Body of pancreas (tissue), 4 donors: Measurements from ENCODE around the gene OTUD4. TPM values are rescaled to one million over a fixed set of nuclear protein-coding genes. Genes with fewer than 3 reads are reported as not detected.
"Not testable (repeated sequence)": the region's sequence is repeated elsewhere in the genome, so short reads cannot be mapped to it uniquely, and the experiment has no call there.

Source experiments
- ATAC-seq: fragments of 150-250 bp; one replicate; pipeline ENCODE4 v1.9.1; 2016
- DNase-seq, 4 donors: peaks; one replicate each; pipeline ENCODE4 v3.0.0-alpha.2; 2019
- H3K27ac ChIP-seq, 4 donors: fragments of 200-600 bp; sonication (generic); 1 replicate in 3 of 4; 2 replicates in 1 of 4; pipeline versions ENCODE4 v1.5.1 to v1.6.1; 2016 to 2019; ENCODE audit warnings: mild to moderate bottlenecking in 1 of 4, mixed read lengths in 1 of 4, moderate library complexity in 1 of 4
- H3K27me3 ChIP-seq, 2 donors: fragments of 200-600 bp; sonication (generic); one replicate each; pipeline ENCODE4 v1.6.0; 2016; ENCODE audit warnings: mild to moderate bottlenecking in 1 of 2
- H3K36me3 ChIP-seq, 2 donors: fragments of 200-600 bp; sonication (generic); replicated peaks in 1 of 2; 2 replicates each; pipeline ENCODE4 v1.5.1; 2016; ENCODE audit warnings: low read depth in 2 of 2; ENCODE audit not compliant: insufficient read depth in 1 of 2
- H3K4me1 ChIP-seq: fragments of 200-600 bp; sonication (generic); one replicate; pipeline ENCODE4 v1.6.0; 2016
- H3K4me3 ChIP-seq, 2 donors: fragments of 200-600 bp; sonication (generic); 1 replicate in 1 of 2; 2 replicates in 1 of 2; pipeline ENCODE4 v1.5.1; 2016 to 2019
- H3K9me3 ChIP-seq, 3 donors: fragments of 200-600 bp; sonication (generic); 1 replicate in 2 of 3; 2 replicates in 1 of 3; pipeline ENCODE4 v1.5.1; 2016
- POLR2A ChIP-seq, 3 donors: fragments of 450-650 bp; IDR thresholded peaks; one replicate each; pipeline ENCODE4 v1.6.1; 2016; ENCODE audit warnings: antibody characterized with exemption in 3 of 3, mild to moderate bottlenecking in 2 of 3
- WGBS, 2 donors: methylation state at CpG; one replicate each; pipeline ENCODE4 v1.1.5; 2017; 5-methylcytosine and 5-hydroxymethylcytosine counted together
- intact Hi-C: fragments of 100-400 bp; cut with DNase I; formaldehyde crosslinking; loops from one replicate; pipeline ENCODE4 v1.15.1; 2023
- total RNA-seq, 2 donors: library from RNA; depleted of rRNA; stranded (reverse); fragments of >200 nt; gene quantifications; one replicate each; pipeline ENCODE4 v1.1.0, GENCODE V29; 2016
- TF ChIP-seq, protein P1 (sequence below), 7 experiments: fragments of 450-650 bp in 4 of 7; fragments of 200-600 bp in 3 of 7; sonication (generic) in 3 of 7; IDR thresholded peaks; one replicate each; pipeline ENCODE4 v1.5.1; 2016 to 2019; ENCODE audit warnings: antibody characterized with exemption in 7 of 7

The OTUD4 gene
- total RNA-seq, 2 donors from 2014 or later = 13.0 to 37.9 TPM

DNA sequence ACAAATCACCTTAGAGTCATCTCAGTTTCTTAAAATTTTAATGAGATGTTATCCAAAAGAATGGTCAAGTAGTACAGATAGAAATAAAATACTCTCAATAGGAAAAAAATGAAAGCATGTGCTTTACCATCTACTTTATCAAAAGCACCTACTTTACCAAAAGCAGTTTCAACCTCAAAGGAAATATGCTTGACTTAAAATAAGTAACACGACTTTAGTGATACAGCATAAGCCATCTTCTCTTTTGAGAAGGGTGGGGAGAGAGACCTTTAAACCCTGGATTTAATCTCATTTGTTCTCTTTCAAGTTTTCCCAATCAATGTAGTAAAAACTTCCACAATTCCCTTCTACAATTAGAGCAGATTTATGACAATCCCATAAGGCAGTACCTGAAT lies 26.5 kb downstream of the OTUD4 start:
- Histone ChIP-seq H3K4me1 (peaks cover 11% of the 10 kb centered on the region), H3K27ac (peak overlapping the region in 1 of 4 donors; percentile 53), H3K9me3 (no peaks in the 10 kb centered on the region), H3K4me3 (no peak overlapping the region), H3K27me3 (no peaks in the 10 kb centered on the region), H3K36me3 (peaks cover 0 to 28% of the 10 kb centered on the region in 2 donors)
- intact Hi-C loops = no loop called here
- ATAC-seq = no peak
- no peak for DNase-seq
- no peak for TF ChIP-seq POLR2A (IDR thresholded peaks at IDR 0.05)
- TF ChIP-seq, protein P1, sequence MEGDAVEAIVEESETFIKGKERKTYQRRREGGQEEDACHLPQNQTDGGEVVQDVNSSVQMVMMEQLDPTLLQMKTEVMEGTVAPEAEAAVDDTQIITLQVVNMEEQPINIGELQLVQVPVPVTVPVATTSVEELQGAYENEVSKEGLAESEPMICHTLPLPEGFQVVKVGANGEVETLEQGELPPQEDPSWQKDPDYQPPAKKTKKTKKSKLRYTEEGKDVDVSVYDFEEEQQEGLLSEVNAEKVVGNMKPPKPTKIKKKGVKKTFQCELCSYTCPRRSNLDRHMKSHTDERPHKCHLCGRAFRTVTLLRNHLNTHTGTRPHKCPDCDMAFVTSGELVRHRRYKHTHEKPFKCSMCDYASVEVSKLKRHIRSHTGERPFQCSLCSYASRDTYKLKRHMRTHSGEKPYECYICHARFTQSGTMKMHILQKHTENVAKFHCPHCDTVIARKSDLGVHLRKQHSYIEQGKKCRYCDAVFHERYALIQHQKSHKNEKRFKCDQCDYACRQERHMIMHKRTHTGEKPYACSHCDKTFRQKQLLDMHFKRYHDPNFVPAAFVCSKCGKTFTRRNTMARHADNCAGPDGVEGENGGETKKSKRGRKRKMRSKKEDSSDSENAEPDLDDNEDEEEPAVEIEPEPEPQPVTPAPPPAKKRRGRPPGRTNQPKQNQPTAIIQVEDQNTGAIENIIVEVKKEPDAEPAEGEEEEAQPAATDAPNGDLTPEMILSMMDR (IDR thresholded peaks at IDR 0.05) = no peak
- WGBS, 2 donors = 50 to 55% methylated on average over 1 of the region's 1 CpG

DNA sequence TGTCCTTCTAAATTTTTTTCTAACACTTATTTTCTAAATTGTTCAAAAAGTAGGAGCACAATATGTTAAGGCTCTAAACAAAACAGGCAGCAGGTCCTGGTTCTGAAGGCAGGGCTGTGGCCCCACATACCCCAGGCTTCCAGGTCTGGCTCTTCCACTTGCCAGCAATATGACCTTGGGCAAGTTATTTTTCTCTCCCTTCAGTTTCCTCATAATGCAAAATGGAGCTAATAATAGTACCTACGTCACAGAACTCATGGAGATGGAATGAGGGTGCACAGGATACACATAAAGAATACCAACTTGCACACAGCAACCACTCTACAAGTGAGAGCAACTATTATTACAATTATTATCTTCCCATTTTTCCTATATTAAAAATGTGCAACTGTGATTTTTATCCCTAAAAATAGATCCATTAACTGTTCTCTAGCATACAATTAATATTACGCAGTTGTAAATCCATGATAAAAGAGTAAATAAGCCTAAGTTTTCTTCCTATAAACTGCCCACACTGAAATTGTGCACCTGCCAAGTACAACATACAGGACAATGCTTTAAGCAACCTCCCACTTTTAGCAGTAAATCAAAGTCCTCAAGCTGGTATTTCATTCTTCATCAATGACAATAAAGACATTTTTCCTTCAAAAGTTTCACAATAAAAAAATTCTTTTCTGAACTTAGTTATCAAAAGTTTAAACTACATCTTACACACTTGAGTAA lies 27.0 kb downstream of the OTUD4 start:
- TF ChIP-seq, protein P1 (IDR thresholded peaks at IDR 0.05) = no peak
- no peak for TF ChIP-seq POLR2A (IDR thresholded peaks at IDR 0.05)
- peaks cover 0 to 31% of the 10 kb centered on the region in 2 donors for H3K36me3 ChIP-seq
- peaks cover 11% of the 10 kb centered on the region for H3K4me1 ChIP-seq
- 38 to 43% methylated on average over 2 of the region's 2 CpGs for WGBS, 2 donors
- peak in 3 of 4 donors; percentile 18 to 33 (median 26) for DNase-seq
- ATAC-seq = peak; percentile 82
- peak overlapping the region in 1 of 4 donors; percentile 53 for H3K27ac ChIP-seq
- no peak overlapping the region for H3K4me3 ChIP-seq
- intact Hi-C loops = no loop called here
- no peaks in the 10 kb centered on the region for H3K9me3 ChIP-seq
- H3K27me3 ChIP-seq = no peaks in the 10 kb centered on the region

DNA sequence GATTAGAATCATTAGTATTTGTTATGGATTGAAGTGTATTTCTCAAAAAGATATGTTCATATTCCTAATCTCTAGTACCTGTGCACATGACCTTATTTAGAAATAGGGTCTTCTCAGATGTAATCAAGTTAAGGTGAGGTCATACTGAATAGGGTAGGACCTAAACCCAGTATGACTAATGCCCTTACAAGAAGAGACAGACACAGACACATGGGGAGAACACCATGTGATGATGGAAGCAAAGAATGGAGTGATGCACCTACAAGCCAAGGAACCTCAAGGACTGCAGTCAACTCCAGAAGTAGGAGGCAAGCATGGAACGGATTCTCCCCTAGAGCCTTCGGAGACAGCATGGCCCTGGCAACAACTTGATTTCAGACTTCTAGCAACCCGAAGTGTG lies 31.4 kb downstream of the OTUD4 start:
- Histone ChIP-seq H3K4me1 (peaks cover 11% of the 10 kb centered on the region), H3K27me3 (no peaks in the 10 kb centered on the region), H3K4me3 (no peak overlapping the region), H3K27ac (no peak overlapping the region), H3K9me3 (no peaks in the 10 kb centered on the region), H3K36me3 (peaks cover 0 to 44% of the 10 kb centered on the region in 2 donors)
- no peak for TF ChIP-seq POLR2A (IDR thresholded peaks at IDR 0.05)
- TF ChIP-seq, protein P1 (IDR thresholded peaks at IDR 0.05) = no peak
- intact Hi-C loops = no loop called here
- WGBS, 2 donors = 87 to 95% methylated on average over 3 of the region's 3 CpGs
- ATAC-seq (no peak), DNase-seq (no peak)

DNA sequence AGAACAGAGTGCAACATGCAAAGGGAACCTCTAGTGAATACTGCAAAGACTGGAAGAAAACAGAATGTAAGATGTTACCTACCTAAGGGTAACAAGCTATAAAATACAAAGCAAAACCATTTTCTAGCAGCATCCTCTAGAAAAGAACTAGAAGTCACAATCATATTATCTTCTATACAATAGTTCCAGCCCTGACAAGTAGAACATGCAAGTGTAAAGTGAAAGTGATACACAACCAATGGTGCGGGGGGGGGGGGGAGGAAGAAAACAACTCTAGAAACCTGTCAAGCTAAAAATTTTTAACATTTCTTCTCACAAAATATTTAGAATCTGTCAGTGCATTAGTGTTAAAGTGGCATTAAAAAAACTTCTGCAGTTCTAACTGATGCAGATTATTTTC lies 44.2 kb downstream of the OTUD4 start:
- H3K27ac ChIP-seq, ATAC-seq, H3K27me3 ChIP-seq, H3K4me3 ChIP-seq, H3K4me1 ChIP-seq, DNase-seq, intact Hi-C loops, H3K9me3 ChIP-seq: not testable (repeated sequence)
- WGBS, 2 donors = 54 to 82% methylated on average over 1 of the region's 1 CpG
- H3K36me3 ChIP-seq = peaks cover 5 to 11% of the 10 kb centered on the region in 2 donors

DNA sequence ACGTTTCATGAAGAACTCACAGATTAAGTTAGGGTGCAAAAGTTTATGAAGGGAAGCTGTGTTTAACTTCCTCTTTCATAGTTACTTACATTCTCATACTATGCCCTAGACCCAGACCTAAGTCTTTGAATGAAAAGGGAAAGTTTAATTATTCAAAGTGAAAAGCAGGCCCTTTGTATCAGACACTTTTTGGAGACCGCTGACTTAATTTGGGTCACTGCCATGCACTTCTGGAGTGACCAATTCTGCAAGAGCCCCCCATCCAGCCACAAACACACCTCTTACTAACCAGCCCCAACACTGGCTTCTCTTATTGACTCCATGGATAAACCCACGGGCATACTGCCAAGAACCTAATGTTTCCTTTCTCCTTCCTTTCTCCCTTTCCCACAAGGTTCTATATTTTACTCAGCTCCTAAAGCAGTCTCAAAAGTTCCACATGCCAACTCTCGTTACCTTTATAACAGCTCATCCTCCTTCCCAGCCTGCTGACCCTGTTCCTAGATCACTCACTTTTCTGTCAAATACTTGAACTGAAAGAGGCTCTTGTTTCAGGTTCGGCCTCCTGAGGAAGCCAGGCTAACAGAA lies 47.8 kb downstream of the OTUD4 start:
- no peaks in the 10 kb centered on the region for H3K9me3 ChIP-seq
- 56 to 57% methylated on average over 5 of the region's 5 CpGs for WGBS, 2 donors
- no peak overlapping the region for H3K27ac ChIP-seq
- peak in 2 of 4 donors; percentile 3 to 17 for DNase-seq
- H3K27me3 ChIP-seq = no peaks in the 10 kb centered on the region
- no peak for ATAC-seq
- intact Hi-C loops = no loop called here
- TF ChIP-seq, protein P1 (IDR thresholded peaks at IDR 0.05) = no peak
- no peak for TF ChIP-seq POLR2A (IDR thresholded peaks at IDR 0.05)
- no peaks in the 10 kb centered on the region for H3K36me3 ChIP-seq
- H3K4me1 ChIP-seq = peaks cover 8% of the 10 kb centered on the region
- no peak overlapping the region for H3K4me3 ChIP-seq
